HG02981 (cell line): Measurements from ENCODE around the gene SLFN12L.
"Not testable (repeated sequence)": the region's sequence is repeated elsewhere in the genome, so short reads cannot be mapped to it uniquely, and the experiment has no call there.

Source experiments
- ATAC-seq: cut with Tn5 transposase; IDR thresholded peaks from one replicate; pipeline ENCODE4 v1.9.1; 2021; ENCODE audit warnings: mild to moderate bottlenecking, moderate library complexity; ENCODE audit not compliant: unreplicated experiment

The SLFN12L gene

DNA sequence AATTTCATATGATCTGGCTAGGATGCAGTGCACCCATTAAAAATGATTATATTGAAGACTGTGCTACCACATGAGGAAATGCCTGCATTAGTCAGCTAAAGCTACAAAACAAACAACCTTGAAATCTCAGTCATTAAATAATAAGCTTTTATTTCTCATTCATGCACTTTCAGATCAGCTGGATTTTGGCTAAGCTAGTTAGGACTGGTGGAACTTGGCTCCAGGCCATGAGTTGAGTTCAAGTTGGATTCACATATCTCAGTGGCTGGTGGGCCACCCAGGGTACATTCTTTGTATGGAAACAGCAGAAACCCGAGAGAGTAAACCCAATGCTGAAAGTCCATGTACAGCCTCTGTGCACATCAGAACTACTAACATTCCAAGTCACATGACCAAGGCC lies 6.4 kb upstream of the SLFN12L start:
- no peak for ATAC-seq

DNA sequence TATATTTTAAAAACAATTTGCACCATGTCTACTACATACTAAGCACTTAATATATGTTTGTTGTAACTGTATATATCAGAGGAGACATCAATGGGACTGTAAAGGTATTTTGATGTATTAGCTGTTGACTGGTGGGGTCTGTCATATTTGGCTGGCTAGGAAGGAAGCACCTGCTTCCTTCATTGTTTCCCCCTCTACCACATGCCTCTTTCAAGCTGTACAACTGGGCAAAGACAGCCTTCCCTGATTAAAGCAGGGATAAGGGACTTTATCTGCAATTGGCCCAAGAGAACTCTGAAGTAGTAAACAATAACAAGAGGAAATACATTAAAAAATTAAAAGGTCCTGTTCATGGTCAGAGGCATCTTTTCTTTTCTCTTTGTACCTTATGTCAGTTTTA lies 5.5 kb upstream of the SLFN12L start:
- ATAC-seq: no peak

DNA sequence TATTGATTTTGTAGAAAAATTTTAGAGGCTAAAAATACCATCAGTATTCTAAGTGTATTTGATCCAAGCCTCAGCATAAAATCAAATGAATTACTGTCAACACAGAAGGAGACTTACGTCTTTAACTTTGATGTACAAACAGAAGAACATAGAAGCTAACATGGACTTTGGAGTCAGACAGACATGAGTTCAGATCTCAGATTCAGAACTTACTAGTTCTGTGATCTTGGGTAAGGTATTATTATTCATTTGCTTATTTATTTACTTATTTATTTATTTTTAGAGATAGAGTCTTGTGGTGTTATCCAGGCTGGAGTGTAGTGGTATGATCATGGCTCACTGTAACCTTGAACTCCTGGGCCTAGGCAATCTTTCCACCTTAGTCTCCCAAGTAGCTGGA lies 4.0 kb upstream of the SLFN12L start:
- no peak for ATAC-seq

DNA sequence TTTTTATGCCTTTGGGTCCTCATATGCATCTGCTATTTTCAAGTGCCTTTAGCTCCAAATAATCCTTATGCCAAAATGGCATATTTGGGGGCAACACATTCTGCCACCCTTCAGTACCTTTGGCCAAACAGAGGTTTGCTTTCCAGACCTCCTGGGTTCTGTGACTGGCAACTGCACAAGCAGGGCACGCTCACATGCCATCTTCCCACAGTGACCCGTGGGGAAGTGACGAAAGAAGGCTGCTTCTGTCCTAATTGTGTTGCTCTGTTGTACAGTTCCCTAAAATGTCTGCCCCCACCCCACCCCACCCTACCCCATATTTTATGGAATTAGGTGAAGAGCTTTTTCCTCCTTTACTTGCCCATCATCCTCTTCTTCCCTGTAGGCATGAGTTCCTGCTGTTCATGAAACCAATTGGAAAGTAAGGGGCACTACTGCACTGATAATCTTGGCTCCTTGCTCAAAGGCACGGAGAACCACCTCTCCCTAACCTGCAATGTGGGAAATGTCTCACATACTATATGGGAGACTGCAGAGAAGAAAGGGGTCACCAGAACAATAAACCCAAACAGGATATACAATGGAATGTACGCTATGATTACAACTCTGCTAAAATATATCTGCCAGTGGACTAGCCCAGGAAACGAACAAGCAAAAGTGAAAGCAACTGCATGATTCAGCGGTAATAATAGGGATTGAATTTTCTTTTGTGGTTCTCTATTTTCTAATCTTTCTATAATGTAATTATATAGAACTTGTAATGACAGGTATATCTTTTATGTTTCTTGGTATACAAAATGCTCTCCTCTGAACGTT lies 3.3 kb upstream of the SLFN12L start:
- no peak for ATAC-seq

DNA sequence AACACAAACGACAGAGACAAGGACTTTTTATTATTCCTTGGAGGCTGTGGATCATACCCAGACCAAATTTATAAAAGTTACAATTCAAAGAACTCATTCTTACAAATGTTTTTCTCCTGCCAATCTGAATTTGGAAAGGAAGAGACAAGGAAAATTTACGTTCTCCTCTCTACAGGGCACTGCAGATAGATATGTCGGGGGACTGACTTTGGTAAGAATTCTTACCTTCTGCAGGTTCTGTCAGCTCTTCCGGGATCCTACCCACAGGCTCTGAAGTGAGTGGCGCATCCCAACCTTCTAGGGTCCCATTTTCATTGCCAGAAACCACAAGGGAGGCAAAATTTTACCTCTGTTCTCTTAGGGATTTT lies 2.2 kb upstream of the SLFN12L start:
- ATAC-seq: no peak

DNA sequence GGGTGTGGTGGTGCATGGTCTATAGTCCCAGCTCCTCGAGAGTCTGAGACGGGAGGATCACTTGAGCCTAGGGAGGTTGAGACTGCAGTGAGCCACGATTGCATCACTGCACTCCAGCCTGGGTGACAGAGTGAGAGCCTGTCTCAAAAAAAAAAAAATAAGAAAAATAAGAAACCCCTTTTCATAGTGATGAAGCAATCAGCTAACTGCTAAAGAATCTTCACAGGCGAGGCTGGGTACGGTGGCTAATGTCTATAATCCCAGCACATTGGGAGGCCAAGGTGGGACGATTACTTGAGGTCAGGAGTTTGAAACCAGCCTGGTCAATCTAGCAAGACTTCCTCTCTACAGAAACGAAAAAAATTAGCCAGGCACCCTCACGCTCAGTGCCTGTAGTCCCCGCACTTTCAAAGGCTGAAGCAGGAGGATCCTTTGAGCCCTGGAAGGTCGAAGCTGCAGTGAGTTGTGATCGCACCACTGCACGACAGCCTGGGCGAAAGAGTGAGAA lies 760 bp downstream of the SLFN12L start:
- no peak for ATAC-seq

DNA sequence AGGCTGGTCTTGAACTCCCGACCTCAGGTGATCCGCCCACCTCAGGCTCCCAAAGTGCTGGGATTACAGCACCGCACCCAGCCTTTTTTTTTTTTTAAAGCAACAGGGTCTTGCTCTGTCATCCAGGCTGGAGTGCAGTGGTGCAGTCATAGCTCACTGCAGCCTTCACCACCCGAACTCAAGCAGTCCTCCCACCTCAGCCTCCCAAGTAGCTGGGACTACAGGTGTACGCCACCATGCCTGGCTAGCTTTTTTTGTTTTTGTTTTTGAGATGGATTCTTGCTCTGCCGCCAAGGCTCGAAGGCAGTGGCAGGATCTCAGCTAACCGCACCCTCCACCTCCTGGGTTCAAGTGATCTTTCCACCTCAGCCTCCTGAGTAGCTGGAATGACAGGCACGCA lies 2.1 kb downstream of the SLFN12L start:
- ATAC-seq: not testable (repeated sequence)

DNA sequence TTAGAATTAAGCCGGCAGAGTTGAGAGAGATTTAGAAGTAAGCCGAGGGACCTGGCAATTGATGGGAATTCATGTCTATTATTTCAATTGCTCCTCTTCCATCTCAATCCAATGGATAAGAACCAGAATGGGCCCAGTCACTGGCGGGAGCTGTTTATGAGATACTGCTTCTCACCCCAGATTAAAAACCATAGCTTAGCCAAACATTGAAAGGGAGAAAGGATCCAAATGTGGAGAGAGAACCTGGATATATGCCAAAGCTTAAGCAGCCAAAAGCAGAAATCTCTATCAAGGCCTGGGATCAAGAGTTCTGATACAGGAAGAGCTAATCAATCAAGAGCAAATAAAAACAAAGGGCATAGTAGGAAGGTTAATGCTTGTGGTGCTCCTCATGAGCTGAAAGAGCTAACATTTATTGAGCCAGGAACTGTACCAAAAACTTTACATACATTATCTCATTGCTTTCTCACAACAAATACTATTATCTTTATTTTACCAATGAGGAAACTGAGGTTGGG lies 2.8 kb downstream of the SLFN12L start:
- no peak for ATAC-seq

DNA sequence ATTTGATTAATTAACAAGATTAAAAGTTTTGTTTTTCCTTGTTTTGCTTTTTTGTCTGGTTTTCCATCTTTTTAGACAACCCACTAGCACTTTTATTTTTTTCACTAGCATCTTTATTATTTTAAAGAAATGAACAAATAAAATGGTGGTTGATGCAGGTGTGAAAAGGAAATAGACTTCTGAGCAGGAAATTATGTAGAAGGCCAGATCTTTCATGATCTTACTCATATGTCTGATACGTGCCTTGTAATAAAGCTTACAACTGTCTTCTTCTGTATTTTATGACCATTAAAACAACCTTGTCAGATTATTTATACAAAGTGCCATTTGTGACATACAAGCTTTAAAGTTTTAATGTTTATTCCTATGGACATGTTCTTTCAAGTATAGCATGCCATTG lies 6.3 kb downstream of the SLFN12L start:
- ATAC-seq: no peak

DNA sequence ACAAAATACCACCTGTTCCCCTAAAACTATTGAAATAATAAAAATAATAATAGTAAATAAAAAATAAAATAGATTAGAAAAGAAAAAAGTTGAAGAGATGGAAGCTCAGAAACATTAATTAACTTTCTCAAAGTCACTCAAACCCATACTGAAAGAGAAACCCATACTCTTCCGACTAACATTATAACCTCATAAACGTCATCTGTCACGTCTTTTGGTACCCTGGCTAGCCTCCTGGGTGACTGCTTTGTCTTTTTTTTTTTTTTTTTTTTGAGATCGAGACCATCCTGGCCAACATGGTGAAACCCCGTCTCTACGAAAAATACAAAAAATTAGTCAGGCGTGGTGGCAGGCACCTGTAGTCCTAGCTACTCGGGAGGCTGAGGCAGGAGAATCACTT lies 7.6 kb downstream of the SLFN12L start:
- ATAC-seq: no peak

DNA sequence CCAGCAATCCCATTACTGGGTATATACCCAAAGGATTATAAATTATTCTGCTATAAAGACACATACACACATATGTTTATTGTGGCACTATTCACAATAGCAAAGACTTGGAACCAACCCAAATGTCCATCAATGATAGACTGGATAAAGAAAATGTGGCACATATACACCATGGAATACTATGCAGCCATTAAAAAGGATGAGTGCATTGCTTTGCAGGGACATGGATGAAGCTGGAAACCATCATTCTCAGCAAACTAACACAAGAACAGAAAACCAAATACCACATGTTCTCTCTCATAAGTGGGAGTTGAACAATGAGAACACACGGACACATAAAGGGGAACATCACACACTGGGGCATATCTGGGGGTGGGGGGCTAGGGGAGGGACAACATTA lies 8.2 kb downstream of the SLFN12L start:
- not testable (repeated sequence) for ATAC-seq

DNA sequence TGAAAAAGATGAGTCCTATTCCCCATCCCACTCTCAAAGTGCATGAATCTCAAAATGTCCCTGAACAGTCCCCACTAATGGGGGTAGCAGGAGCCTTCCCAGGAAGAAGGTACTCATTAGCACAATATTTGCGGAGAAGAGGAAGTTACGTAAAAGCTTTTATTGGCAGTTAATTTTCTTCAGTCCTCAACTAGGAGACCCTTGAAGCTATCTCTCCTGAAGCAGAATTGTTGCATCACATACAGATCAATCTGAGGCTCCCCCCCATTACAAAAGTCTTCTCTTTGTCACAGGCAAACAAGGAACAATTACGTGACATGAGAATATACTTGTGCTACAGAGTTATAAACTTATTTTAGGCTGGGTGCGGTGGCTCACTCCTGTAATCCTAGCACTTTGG lies 14.2 kb downstream of the SLFN12L start:
- no peak for ATAC-seq

DNA sequence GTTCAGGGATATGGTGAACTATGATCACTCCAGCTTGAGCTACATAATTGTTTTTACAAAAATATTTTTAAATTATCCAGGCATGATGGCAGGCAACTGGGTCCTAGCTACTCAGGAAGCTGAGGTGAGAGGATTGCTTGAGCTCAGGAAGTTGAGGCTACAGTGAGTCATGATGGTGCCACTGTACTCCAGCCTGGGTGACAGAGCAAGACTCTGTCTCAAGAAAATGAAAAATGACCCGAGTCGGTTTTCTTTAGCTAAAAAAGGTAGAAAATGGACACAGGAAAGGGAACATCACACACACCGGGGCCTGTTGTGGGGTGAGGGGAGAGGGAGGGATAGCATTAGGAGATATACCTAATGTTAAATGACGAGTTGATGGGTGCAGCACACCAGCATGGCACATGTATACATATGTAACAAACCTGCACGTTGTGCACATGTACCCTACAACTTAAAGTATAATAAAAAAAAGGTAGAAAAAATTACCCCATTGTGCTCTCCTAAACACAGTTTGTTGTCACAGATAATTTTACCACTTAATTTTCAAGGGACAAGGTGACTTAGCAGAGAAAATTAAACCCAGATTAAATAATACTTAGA lies 15.7 kb downstream of the SLFN12L start:
- ATAC-seq: not testable (repeated sequence)

DNA sequence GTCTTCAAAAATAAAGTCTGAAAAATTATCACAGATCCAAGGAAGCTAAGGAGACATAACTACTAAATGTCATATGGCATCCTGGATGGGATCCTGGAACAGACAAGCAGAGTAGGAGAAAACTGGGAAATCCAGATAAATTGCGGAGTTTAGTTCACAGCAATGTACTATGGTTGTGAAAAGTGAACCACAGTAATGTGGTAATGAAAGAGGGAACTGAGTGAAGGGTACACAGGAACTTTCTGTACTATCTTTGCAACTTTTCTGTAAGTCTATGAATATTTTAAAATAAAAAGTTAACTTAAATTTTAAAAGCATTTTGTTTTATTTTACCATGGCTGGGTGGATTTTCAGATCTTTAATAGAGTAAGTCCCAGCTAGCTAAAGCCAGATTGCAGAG lies 16.3 kb downstream of the SLFN12L start:
- no peak for ATAC-seq

DNA sequence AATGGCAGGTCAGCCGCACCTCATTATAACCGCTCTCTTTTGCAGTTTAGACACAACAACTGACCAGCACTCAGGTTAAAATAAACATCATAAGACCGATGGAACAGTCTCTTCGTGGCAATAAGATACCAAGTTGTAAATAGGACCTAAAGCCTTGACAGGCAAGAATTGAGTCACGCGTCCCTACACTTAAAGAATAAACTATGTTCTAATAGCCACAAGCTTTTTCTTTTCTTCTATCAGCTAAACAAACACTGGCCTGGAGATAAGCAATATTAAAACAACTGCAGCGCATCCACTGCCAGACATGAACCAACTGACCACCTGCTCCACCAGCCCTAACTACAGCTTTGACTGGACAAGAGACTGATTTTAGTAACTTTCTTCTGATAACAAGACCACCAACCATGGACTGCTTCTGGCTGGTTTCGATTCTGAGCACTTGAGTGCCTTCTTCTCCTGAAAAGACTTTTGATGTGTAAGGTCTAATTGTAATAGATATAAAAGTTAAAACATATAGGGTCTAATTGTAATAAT lies 17.5 kb downstream of the SLFN12L start:
- ATAC-seq: no peak

DNA sequence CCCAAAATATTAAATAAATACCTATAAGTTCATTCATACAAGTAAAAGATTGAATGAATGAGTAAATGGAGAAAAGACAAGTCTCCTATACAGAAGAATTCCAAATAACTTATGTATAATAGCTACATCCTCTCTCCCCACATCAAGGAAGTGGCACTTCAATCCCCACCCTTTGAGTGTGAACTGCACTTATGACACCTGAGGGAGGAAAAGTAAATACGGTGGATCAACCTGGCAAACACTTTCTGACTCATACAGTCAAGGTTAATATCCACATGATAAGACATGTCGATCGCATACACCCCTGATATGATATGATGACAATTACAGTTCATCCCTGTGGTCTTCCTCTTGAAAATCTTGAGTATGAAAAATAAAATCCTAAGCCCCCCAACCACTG lies 18.0 kb downstream of the SLFN12L start:
- no peak for ATAC-seq

DNA sequence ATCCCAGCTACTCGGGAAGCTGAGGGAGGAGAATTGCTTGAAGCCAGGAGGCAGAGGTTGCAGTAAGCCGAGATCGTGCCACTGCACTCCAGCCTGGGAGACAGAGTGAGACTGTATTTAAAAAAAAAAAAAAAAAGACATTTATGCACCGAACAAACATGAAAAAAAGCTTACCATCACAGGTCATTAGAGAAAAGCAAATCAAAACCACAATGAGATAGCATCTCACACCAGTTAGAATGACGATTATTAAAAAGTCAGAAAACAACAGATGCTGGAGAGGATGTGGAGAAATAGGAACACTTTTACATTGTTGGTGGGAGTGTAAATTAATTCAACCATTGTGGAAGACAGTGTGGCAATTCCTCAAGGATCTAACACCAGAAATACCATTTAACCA lies 19.0 kb downstream of the SLFN12L start:
- ATAC-seq: not testable (repeated sequence)

DNA sequence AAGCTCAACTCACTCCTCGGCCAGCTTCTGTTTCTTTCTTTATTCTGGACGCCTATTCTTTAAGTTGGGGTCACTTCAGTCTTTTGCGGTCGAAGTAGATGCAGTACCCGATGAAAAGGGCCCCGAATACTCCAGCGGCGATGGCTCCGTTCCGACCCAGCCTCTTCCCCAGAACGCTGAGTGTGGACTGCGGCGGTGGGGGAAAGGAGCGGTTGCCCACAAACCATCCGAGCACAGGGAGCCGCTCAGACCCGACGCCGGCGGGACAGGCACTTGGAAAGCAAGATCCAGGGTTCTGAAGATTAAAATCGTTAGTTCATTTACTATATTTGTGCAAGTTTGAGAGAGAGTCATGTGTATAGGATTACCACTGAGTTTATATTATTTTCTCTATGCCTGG lies 22.5 kb downstream of the SLFN12L start:
- ATAC-seq: no peak

DNA sequence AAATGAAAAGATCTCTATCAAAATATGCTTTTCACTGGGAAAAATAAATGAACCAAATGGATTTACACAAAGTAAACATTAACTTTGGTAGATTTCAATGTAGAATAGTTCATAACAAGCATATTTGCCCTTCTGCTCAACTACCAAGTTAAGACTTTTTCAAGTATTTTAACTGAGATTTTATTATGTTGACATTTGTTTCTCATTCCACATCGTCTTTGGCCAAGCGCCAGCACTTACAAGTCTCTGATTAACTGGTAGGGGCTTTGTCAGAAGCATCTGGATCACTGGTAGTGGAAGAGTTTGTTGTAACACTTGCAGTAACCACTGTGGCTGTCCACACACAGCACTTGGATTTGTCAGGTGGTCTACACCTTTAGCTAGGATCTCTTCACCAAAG lies 22.9 kb downstream of the SLFN12L start:
- ATAC-seq: no peak

DNA sequence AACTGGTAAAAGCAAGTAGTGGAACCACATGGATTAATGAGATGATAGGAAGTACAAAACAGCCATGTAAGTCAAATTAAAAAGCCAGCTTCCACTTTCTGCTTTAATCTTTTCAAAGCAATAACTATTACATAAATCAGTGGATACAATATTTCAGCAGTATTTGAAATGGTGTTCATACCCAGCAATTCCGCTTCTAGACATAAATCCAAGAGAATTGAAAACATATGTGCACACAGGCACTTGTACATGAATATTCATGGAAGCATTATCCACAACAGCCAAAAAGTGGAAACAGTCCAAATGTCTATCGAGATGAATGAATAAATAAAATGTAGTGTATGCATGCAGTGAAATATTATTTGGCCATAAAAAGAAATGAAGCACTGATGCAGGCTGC lies 27.4 kb downstream of the SLFN12L start:
- ATAC-seq: no peak

DNA sequence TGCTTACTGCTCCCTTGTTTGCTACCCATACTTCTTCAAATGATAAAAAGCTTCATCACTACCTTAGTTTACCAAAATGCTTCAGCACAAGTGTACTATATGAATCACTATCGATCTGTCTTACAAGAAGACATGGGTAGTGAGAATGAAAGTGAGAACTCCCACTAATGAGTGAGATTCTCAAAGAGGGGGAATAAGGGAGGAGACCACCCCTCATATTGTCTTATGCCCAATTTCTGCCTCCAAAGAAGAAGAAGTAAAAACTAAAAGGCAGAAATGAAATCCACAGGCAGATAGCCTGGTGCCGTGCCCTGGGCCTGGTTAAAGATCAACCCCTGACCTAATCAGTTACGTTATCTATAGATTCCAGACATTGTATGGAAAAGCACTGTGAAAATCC lies 29.8 kb downstream of the SLFN12L start:
- not testable (repeated sequence) for ATAC-seq

DNA sequence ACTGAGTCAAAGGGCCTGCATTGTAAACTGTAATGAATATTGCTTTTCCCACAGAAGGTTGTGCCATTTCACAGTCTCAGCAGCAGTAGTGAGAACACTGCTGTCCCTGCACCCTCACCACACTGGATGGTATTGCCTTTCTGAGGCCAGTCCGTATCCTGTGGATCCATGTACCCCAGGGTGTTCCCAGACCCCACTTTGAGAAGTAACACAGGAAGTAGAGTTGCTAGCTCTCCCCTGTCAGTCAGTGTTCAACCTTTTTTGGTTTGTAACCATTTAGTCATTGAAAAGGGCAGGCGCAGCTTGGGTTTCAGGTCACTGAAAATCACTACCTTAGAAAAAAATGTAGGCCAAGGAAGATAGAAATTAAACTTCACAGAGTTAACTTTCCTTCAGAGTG lies 37.9 kb downstream of the SLFN12L start:
- ATAC-seq: no peak
